Prostate gland (tissue), 2 donors: ENCODE results near the gene SPSB2.

Source experiments
- CTCF ChIP-seq, 4 experiments: fragments of 200-600 bp in 2 of 4; fragments of 450-650 bp in 2 of 4; sonication (generic) in 2 of 4; IDR thresholded peaks; 1 replicate in 3 of 4; 2 replicates in 1 of 4; pipeline ENCODE4 v1.5.1; 2016 to 2019; ENCODE audit warnings: antibody characterized with exemption in 4 of 4, mild to moderate bottlenecking in 2 of 4, moderate library complexity in 2 of 4
- POLR2AphosphoS5 ChIP-seq: sonication (generic); formaldehyde crosslinking; IDR thresholded peaks from one replicate; pipeline ENCODE4 v1.6.1; 2017; ENCODE audit warnings: antibody characterized with exemption

DNA sequence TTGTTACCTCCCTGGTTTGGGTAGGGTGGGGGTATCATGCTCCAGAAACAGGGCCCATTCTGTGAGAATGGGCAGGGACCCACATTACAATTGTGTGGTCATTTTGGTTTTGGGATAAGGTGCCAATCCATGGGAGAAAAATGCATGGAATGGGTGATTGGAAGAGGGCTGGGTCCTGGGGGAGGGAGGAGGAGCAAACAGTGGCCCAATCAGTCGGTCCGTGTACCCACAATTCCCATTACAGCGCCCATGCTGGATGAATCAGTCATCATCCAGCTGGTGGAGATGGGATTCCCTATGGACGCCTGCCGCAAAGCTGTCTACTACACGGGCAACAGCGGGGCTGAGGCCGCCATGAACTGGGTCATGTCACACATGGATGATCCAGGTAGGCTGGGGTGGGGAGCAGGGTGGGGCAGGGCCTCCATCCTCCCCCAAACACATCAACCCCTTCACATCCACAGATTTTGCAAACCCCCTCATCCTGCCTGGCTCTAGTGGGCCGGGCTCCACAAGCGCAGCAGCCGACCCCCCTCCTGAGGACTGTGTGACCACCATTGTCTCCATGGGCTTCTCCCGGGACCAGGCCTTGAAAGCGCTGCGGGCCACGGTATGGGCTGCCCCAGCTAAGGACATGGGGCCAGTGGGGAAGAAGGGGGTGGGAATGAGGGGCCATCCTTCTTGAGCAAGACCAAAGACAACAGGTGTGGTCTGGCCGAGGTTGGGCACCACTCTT, 9.3 kb downstream of the SPSB2 start:
- TF ChIP-seq CTCF (IDR thresholded peaks at IDR 0.05) = no peak
- TF ChIP-seq POLR2AphosphoS5 = no peak
